ENCODE results near the gene GRIK3.
"Not testable (repeated sequence)": the region's sequence is repeated elsewhere in the genome, so short reads cannot be mapped to it uniquely, and the experiment has no call there.

GRIK3 gene

DNA sequence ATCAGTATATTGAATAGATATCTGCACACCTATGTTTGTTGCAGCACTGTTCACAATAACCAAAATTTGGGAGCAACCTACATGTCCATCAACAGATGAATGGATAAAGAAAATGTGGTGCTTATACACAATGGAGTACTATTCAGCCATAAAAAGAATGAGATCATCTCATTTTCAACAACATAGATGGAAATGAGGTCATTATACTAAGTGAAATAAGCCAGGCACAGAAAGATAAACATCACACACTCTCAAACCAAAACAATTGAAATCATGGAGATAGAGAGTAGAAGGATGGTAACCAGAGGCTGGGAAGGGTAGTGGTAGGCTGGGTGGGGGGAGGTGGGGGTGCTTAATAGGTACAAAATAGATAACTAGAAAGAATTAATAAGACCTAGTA lies 136.5 kb downstream of the GRIK3 start:
- not testable (repeated sequence) for H3K9ac ChIP-seq (ENCODE audit: low read length); H3K4me3 ChIP-seq (ENCODE audit: low read length); H3K27me3 ChIP-seq (replicated peaks; ENCODE audit: control insufficient read depth, insufficient read depth, low read length); H3K4me1 ChIP-seq (ENCODE audit: control insufficient read depth, insufficient read depth, low read length); DNase-seq (ENCODE audit: low read depth); H3K36me3 ChIP-seq (ENCODE audit: control insufficient read depth, insufficient read depth, low read length, severe bottlenecking)
- peaks cover 29% of the 10 kb centered on the region for H3K9me3 ChIP-seq (ENCODE audit: control insufficient read depth, low read length)

GRCh38 chr1:36894824-36895223 lies 139.5 kb downstream of the GRIK3 start:
- Histone ChIP-seq H3K36me3 (ENCODE audit: control insufficient read depth, insufficient read depth, low read length, severe bottlenecking) (no peaks in the 10 kb centered on the region), H3K9me3 (ENCODE audit: control insufficient read depth, low read length) (peaks cover 22% of the 10 kb centered on the region), H3K27me3 (replicated peaks; ENCODE audit: control insufficient read depth, insufficient read depth, low read length) (no peaks in the 10 kb centered on the region), H3K9ac (ENCODE audit: low read length) (no peak overlapping the region), H3K4me3 (ENCODE audit: low read length) (no peak overlapping the region), H3K4me1 (ENCODE audit: control insufficient read depth, insufficient read depth, low read length) (no peaks in the 10 kb centered on the region)
- DNase-seq (ENCODE audit: low read depth): no peak

GRCh38 chr1:36890776-36891175 lies 143.5 kb downstream of the GRIK3 start:
- Histone ChIP-seq H3K27me3 (replicated peaks; ENCODE audit: control insufficient read depth, insufficient read depth, low read length) (no peaks in the 10 kb centered on the region), H3K9me3 (ENCODE audit: control insufficient read depth, low read length) (peaks cover 6% of the 10 kb centered on the region), H3K4me1 (ENCODE audit: control insufficient read depth, insufficient read depth, low read length) (no peaks in the 10 kb centered on the region)

GRCh38 chr1:36889478-36890226 lies 144.7 kb downstream of the GRIK3 start:
- H3K36me3 ChIP-seq (ENCODE audit: control insufficient read depth, insufficient read depth, low read length, severe bottlenecking): no peaks in the 10 kb centered on the region

More at GRCh38 chr1:36890776-36891175, 143.5 kb downstream of the GRIK3 start:
- Histone ChIP-seq H3K4me3 (ENCODE audit: low read length) (no peak overlapping the region), H3K36me3 (ENCODE audit: control insufficient read depth, insufficient read depth, low read length, severe bottlenecking) (no peaks in the 10 kb centered on the region), H3K9ac (ENCODE audit: low read length) (no peak overlapping the region)
- DNase-seq (ENCODE audit: low read depth): no peak

DNA sequence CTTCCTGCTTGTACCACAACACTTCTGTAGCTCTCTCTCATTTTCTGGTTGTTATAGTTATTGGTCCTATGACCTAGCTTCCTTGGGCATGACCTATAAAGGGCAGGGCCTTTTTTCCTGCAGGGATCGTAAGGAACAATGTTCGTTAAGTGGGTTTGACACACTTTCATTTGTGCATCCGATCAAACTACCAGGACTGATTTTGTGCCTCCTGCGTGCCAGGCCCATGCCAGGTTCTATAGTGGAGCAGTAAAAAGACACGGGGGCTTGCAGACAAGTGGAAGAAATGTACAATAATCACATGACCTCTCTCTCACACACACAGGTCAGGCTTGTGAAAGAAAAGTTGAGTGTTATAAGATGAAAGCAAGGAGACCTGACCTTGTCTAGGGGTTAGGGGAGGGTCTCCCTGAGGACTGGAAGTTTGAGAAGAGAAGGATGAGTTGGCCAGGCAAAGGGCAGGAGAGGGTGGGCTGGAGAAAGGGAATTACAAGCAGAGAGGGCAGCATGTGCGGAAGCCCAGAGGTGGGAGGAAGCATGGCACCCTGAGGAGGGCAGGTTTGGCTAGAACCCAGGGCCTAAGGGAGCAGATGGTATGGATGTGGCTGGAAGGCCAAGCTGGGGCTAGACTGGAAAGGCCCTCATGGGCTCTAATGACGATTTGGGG lies 145.4 kb downstream of the GRIK3 start:
- DNase-seq (ENCODE audit: low read depth): no peak

More at GRCh38 chr1:36889478-36890226, 144.7 kb downstream of the GRIK3 start:
- H3K9me3 ChIP-seq (ENCODE audit: control insufficient read depth, low read length): no peaks in the 10 kb centered on the region
- H3K9ac ChIP-seq (ENCODE audit: low read length): no peak overlapping the region
- no peak overlapping the region for H3K4me3 ChIP-seq (ENCODE audit: low read length)
- DNase-seq (ENCODE audit: low read depth): no peak
- H3K27me3 ChIP-seq (replicated peaks; ENCODE audit: control insufficient read depth, insufficient read depth, low read length): no peaks in the 10 kb centered on the region
- no peaks in the 10 kb centered on the region for H3K4me1 ChIP-seq (ENCODE audit: control insufficient read depth, insufficient read depth, low read length)

DNA sequence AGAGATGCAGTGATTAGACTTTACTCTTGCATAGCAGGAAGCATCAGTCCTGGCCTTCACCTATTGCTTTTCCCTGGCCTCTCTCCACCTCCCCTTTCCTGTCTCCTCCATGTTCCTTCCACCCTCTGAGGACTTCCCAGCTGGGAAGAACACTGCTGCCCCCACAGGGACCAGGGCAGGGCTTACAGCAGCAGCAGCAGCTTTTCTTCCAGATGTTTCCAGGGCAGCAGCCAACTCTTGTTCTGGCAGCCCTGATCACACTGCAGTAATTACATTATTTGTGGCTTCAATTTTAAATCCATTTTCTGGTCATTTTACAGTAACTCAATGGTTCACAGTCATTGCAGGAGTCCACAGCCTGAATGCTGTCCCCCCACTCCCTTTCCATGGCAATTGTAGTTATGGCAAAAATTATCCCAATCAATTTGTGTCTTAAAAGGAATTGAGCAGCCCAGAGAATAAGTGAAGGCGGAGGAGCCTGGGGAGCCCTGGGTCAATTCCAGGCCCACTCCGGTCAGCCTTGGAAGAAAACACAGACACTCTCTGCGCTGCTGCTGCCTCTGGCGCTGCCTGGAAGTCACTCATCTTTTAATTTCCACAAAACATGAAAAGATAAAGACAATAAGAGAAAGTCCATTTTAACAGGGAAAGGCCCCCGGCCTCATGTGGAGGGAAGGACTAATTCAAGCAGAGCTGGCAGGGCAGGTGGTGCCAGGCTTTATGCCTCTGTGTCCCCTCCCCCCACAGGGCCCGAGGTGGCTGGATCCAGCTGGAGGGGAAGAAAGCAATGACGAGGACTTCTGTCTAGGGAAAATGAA lies 148.6 kb downstream of the GRIK3 start:
- Histone ChIP-seq H3K36me3 (ENCODE audit: control insufficient read depth, insufficient read depth, low read length, severe bottlenecking) (no peaks in the 10 kb centered on the region), H3K9ac (ENCODE audit: low read length) (no peak overlapping the region), H3K4me3 (ENCODE audit: low read length) (no peak overlapping the region), H3K27me3 (replicated peaks; ENCODE audit: control insufficient read depth, insufficient read depth, low read length) (no peaks in the 10 kb centered on the region), H3K4me1 (ENCODE audit: control insufficient read depth, insufficient read depth, low read length) (no peaks in the 10 kb centered on the region), H3K9me3 (ENCODE audit: control insufficient read depth, low read length) (no peaks in the 10 kb centered on the region)
- no peak for DNase-seq (ENCODE audit: low read depth)

More for the DNA sequence above, 145.4 kb downstream of the GRIK3 start:
- H3K4me3 ChIP-seq (ENCODE audit: low read length): no peak overlapping the region
- H3K27me3 ChIP-seq (replicated peaks; ENCODE audit: control insufficient read depth, insufficient read depth, low read length): no peaks in the 10 kb centered on the region
- H3K9me3 ChIP-seq (ENCODE audit: control insufficient read depth, low read length): no peaks in the 10 kb centered on the region
- no peaks in the 10 kb centered on the region for H3K4me1 ChIP-seq (ENCODE audit: control insufficient read depth, insufficient read depth, low read length)
- no peak overlapping the region for H3K9ac ChIP-seq (ENCODE audit: low read length)
- H3K36me3 ChIP-seq (ENCODE audit: control insufficient read depth, insufficient read depth, low read length, severe bottlenecking): no peaks in the 10 kb centered on the region

- no peaks in the 10 kb centered on the region for H3K9me3 ChIP-seq (ENCODE audit: control insufficient read depth, low read length)
- H3K9ac ChIP-seq (ENCODE audit: low read length): no peak overlapping the region
- no peak for DNase-seq (ENCODE audit: low read depth)
- no peak overlapping the region for H3K4me3 ChIP-seq (ENCODE audit: low read length)
- no peaks in the 10 kb centered on the region for H3K36me3 ChIP-seq (ENCODE audit: control insufficient read depth, insufficient read depth, low read length, severe bottlenecking)
- no peaks in the 10 kb centered on the region for H3K27me3 ChIP-seq (replicated peaks; ENCODE audit: control insufficient read depth, insufficient read depth, low read length)
- no peaks in the 10 kb centered on the region for H3K4me1 ChIP-seq (ENCODE audit: control insufficient read depth, insufficient read depth, low read length)
These were observed 149.5 kb downstream of the GRIK3 start for GRCh38 chr1:36884801-36885200.

DNA sequence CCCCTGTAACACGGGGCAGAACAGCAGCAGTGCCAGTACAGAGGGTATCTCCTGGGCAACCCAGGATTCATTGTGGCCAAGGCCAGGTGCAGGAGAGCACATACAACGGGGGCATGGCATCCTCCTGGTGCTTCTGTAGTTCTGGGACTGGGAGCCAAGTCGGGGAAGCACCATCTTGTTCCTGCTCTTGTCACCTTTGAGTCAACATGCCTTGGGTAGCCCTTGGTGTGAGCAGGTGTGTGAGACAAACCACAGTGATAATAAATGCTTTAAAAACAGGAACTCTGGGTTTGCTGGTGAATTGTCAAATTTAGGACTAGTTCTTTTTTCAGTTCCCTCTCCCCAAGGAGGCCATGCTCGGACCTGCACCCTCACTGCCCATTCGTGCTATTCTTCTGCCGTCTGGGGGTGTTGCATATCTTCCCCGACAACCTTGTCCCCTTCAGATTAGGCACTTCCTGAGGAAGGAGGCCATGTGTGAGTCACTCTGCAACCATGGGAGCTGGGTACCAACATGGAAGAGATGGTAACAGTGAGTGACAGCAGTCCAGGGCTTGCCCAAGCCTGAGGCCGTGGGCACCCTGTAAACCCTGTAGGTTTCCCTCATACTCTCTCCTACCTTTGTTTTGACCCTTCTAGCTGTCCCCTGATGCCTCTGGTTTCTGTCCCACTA lies 150.2 kb downstream of the GRIK3 start:
- no peaks in the 10 kb centered on the region for H3K4me1 ChIP-seq (ENCODE audit: control insufficient read depth, insufficient read depth, low read length)
- H3K9ac ChIP-seq (ENCODE audit: low read length): no peak overlapping the region
- no peak overlapping the region for H3K4me3 ChIP-seq (ENCODE audit: low read length)
- H3K9me3 ChIP-seq (ENCODE audit: control insufficient read depth, low read length): no peaks in the 10 kb centered on the region
- H3K27me3 ChIP-seq (replicated peaks; ENCODE audit: control insufficient read depth, insufficient read depth, low read length): peaks cover 2% of the 10 kb centered on the region
- H3K36me3 ChIP-seq (ENCODE audit: control insufficient read depth, insufficient read depth, low read length, severe bottlenecking): no peaks in the 10 kb centered on the region
- no peak for DNase-seq (ENCODE audit: low read depth)

- Histone ChIP-seq H3K4me1 (ENCODE audit: control insufficient read depth, insufficient read depth, low read length) (no peaks in the 10 kb centered on the region), H3K9ac (ENCODE audit: low read length) (no peak overlapping the region), H3K27me3 (replicated peaks; ENCODE audit: control insufficient read depth, insufficient read depth, low read length) (peaks cover 3% of the 10 kb centered on the region), H3K4me3 (ENCODE audit: low read length) (no peak overlapping the region), H3K36me3 (ENCODE audit: control insufficient read depth, insufficient read depth, low read length, severe bottlenecking) (no peaks in the 10 kb centered on the region), H3K9me3 (ENCODE audit: control insufficient read depth, low read length) (no peaks in the 10 kb centered on the region)
- no peak for DNase-seq (ENCODE audit: low read depth)
These were observed 150.9 kb downstream of the GRIK3 start for GRCh38 chr1:36883315-36883949.

GRCh38 chr1:36882536-36883285 lies 151.6 kb downstream of the GRIK3 start:
- DNase-seq (ENCODE audit: low read depth): no peak
- Histone ChIP-seq H3K9ac (ENCODE audit: low read length) (no peak overlapping the region), H3K4me1 (ENCODE audit: control insufficient read depth, insufficient read depth, low read length) (no peaks in the 10 kb centered on the region), H3K27me3 (replicated peaks; ENCODE audit: control insufficient read depth, insufficient read depth, low read length) (peaks cover 3% of the 10 kb centered on the region), H3K4me3 (ENCODE audit: low read length) (no peak overlapping the region), H3K9me3 (ENCODE audit: control insufficient read depth, low read length) (no peaks in the 10 kb centered on the region), H3K36me3 (ENCODE audit: control insufficient read depth, insufficient read depth, low read length, severe bottlenecking) (no peaks in the 10 kb centered on the region)

Data from adipocyte (in vitro differentiated cells).